22Rv1 (cell line): Measurements from ENCODE around the gene PER2.

Source experiments
- H3K27ac ChIP-seq: fragments of 450-650 bp; 2 replicates; pipeline ENCODE4 v1.5.1; 2017
- CTCF ChIP-seq: fragments of 450-650 bp; IDR thresholded peaks from 2 replicates; pipeline ENCODE4 v1.5.1; 2017; ENCODE audit warnings: mild to moderate bottlenecking
- ZFX ChIP-seq: fragments of 450-650 bp; IDR thresholded peaks from 2 replicates; pipeline ENCODE4 v1.6.1; 2017; ENCODE audit warnings: antibody characterized with exemption, borderline replicate concordance

Gene PER2

GRCh38 chr2:238271061-238271554, 17.3 kb downstream of the PER2 start:
- no peak overlapping the region for H3K27ac ChIP-seq
- TF ChIP-seq ZFX (no peak), CTCF (no peak)

- no peak for TF ChIP-seq CTCF
- no peak overlapping the region for H3K27ac ChIP-seq
These were observed 17.8 kb downstream of the PER2 start for GRCh38 chr2:238270606-238271005.

GRCh38 chr2:238269741-238270140, 18.7 kb downstream of the PER2 start:
- H3K27ac ChIP-seq = no peak overlapping the region
- no peak for TF ChIP-seq CTCF
- TF ChIP-seq ZFX = no peak

GRCh38 chr2:238267884-238268680, 20.3 kb downstream of the PER2 start:
- no peak overlapping the region for H3K27ac ChIP-seq
- TF ChIP-seq CTCF (no peak), ZFX (no peak)

- H3K27ac ChIP-seq = no peak overlapping the region
- TF ChIP-seq CTCF (no peak), ZFX (no peak)
These were observed 21.1 kb downstream of the PER2 start for GRCh38 chr2:238267341-238267710.

DNA sequence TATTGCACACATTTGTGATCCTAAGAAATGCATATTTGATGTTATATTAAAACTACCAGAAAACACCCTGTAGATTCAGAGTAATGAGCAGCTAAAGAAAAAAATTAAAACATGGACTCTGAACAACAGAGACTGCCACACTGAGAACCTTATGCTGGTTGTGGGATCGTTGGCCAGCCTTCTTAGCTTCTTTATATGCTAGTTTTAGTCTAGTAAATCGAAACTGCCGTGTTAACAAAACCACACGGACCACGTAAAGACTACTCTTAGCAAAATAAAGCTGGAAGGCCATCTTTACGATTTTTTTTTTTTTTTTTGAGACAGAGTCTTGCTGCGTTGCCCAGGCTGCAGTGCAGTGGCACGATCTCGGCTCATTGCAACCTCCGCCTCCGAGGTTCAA, 22.8 kb downstream of the PER2 start:
- TF ChIP-seq CTCF = no peak
- TF ChIP-seq ZFX = no peak
- no peak overlapping the region for H3K27ac ChIP-seq

DNA sequence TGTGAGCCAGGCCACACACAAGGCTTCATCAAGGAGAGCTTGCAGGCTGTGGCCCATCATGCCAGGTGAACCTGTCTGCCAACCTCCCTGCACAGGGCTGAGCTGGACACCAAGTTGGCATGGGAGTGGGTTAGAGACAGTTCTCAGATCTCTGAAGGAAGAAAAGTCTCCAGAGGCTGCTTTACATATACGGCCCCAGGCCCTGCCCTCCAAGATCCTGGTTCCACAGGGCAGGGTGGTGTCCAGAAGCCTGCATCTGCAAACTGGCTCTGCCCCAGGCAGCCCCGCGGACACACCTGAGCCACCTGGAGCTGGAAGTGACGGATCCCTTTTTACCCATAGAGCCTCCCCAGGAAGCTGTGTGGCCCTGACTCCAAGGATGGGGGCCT, 24.3 kb downstream of the PER2 start:
- no peak for TF ChIP-seq ZFX
- TF ChIP-seq CTCF = no peak
- H3K27ac ChIP-seq = peak overlapping the region; percentile 57
